Measurements from ENCODE around the gene CHPF2.

CHPF2 gene

DNA sequence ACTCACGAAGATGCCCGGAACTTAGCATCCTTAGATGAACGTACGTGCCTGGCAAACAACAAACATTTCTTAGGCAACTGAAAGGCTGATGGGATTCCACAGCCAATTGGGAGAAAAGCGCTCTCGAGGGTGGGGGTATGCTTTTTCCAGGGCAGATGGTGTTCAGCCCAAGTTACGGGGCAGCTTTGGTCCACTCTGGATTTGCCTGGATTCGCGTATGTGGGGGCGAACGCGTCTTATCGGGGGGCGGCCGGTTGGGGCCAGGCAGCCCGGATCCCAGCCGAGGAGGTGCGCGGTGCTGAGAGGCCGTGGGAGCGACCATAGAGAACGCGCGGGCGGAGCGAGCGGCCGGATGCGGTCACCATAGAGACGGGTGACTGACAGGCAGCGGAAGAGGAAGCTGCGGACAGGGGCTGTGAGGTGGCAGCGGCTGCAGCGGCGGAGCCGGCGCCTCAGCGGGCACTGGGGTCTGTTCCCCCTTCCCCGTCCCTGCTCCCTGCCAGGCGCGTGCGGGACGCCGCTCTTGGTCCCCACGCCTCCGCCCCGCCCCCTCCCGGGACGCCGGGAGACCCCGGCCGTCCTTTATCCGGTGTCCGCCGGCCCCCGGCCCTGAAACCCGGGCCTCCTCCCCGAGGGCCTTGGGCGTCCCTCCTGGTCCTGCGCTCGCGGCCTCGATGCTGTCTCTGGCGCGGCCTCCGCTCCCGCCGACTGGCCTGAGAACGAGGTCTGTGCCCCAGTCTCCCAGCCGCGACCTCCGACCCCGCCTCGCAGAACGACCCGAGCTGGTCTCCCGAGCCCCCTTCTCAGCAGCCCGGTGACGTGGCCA, at the start of gene CHPF2:
TSS of gene CHPF2 (plus strand) at position 393 of the 826 bp plus-strand sequence. CDS start 1,529 bp downstream, outside the sequence.
- DNase-seq, result peak; percentile 91

DNA sequence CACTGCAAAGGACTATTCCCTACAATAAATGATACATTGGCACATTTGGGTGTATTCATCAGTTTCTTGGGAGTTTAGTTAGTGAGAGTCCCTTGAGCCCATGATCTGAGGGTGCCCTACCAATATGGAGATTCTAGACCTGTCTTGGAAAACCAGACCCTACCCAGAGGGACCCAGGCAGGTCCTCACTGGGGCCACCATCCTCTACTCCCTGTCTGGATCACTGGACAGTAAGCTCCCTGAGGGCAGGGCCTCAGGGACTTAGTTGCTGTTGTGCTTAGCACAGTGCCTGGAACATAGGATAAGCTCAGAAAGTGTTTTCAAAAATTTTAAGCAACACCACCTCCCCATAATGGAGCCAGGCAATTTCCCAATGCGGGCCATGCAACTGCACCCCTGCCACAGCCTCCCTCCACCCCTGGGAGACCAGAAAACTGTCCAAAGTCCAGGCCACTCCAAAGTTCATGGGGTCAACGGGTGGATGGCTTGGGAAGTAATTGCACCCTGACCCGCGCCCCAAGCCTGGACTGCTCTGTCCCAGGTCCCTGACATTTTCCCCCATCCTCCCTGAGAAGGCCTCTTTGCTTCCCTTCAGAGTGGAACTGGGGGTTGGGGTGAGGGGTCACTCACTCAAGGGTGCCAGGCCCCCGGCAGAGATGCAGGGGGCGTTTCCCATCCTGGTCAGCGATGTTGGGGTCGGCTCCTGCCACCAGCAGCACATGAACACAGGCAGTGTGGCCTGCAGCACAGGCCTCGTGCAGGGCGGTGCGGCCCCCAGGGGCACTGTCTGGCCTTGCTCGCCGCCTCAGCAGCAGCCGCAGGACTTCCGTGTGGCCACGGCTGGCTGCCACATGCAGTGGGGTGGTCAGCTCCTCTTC, 46.3 kb upstream of the CHPF2 start:
- no peak for DNase-seq

- DNase-seq, result peak; percentile 11
These were observed 45.5 kb upstream of the CHPF2 start, which contains the start of gene ASB10 for GRCh38 chr7:151186640-151187408. Gene ASB10, minus strand, starts transcription at chr7:151187250. Its CDS starts 120 bp downstream, at chr7:151187130.

DNA sequence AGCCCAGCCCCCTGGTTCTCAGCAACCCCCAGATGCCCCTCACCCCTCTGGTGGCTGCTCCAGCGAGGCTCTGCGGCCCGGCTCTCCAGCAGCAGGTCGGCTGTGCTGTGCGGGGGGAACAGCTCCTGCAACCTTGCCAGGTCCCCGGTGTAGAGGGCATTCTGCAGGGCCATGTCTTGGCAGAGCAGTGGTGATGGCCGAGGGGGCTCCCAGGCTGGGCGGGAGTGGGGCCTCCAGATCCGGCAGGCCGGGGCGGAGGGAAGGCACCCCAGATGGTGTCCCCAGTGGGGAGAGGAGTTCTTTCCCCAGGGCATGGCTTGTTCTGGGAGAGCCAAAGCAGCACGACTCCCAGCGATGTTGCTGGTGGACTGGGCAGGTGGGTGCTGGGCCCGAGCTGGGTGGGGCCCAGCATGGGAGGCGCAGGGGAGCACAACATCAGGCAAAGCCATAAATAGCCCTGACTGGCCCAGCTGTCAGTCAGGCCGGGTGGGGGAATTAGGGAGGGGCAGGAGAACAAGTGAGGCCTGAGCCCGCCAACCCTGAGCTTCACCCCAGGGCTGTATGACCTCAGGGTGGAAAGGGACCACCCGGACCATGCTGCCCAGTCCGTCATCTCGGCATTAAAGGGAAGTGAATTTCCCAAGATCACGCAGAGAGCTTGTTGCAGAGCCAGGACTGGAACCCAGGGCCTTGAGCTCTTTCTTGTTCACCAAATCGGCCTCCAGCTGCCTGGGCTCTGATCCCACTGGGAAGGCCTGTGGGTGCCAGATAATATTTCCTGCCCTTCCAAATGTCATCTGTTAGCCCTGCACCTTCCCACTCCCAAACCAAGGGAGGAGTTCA, 44.7 kb upstream of the CHPF2 start:
- DNase-seq, result peak; percentile 29

DNA sequence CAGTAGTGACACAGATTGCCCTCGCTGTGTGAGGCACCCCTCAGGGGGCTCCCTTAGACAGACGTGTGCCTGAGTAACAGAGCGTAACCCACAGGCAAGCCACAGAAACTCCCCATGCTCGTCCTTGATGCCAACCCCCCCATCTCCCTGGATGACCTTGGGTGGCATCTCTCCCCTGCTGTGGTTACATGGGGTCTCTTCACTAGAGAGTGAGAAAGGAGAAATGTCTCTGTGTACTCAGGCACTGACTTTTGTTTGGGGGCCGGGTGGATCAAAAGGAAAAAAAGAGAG, 44.1 kb upstream of the CHPF2 start:
- peak; percentile 28 for DNase-seq

- DNase-seq, result no peak
These were observed 43.2 kb upstream of the CHPF2 start for GRCh38 chr7:151189038-151189437.

DNA sequence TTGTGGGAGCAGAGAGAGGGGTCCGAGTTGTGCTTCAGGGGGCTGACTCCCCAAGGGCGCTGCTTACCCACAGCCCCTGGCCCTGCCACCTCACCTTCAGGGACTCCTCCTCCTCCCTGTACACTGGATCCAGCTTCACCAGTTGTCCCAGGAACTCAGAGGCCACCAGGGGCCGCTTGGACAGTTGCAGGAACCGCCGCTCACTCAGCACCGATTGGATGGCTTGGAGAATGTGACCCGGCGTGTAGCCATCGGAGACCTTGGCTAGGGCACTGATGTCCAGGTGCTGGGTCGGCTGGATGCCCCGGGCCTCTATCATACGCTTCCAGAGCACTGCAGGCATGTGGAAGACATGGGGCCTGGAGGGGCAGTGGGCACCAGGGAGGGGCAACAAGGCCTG, 40.7 kb upstream of the CHPF2 start:
- no peak for DNase-seq

- DNase-seq, result no peak
These were observed 40.2 kb upstream of the CHPF2 start for GRCh38 chr7:151192002-151192539.

GRCh38 chr7:151193203-151193978, 38.9 kb upstream of the CHPF2 start:
- no peak for DNase-seq

- DNase-seq, result no peak
These were observed 38.1 kb upstream of the CHPF2 start for GRCh38 chr7:151194188-151194587.

- no peak for DNase-seq
These were observed 36.5 kb upstream of the CHPF2 start for GRCh38 chr7:151195616-151196450.

DNA sequence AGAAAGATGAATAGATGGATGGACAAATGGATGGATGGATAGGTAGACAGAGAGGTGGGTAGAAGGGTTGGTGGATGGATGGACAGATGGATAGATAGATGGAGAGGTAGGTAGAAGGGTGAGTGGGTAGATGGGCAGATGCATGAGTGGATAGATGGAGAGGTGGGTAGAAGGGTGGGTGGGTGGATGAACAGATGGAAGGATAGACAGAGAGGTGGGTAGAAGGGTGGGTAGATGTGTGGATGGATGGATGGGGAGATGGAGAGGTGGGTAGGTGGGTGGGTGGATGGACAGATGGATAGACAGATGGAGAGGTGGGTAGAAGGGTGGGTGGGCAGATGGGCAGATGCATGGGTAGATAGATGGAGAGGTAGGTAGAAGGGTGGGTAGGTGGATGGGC, 34.4 kb upstream of the CHPF2 start:
- no peak for DNase-seq

DNA sequence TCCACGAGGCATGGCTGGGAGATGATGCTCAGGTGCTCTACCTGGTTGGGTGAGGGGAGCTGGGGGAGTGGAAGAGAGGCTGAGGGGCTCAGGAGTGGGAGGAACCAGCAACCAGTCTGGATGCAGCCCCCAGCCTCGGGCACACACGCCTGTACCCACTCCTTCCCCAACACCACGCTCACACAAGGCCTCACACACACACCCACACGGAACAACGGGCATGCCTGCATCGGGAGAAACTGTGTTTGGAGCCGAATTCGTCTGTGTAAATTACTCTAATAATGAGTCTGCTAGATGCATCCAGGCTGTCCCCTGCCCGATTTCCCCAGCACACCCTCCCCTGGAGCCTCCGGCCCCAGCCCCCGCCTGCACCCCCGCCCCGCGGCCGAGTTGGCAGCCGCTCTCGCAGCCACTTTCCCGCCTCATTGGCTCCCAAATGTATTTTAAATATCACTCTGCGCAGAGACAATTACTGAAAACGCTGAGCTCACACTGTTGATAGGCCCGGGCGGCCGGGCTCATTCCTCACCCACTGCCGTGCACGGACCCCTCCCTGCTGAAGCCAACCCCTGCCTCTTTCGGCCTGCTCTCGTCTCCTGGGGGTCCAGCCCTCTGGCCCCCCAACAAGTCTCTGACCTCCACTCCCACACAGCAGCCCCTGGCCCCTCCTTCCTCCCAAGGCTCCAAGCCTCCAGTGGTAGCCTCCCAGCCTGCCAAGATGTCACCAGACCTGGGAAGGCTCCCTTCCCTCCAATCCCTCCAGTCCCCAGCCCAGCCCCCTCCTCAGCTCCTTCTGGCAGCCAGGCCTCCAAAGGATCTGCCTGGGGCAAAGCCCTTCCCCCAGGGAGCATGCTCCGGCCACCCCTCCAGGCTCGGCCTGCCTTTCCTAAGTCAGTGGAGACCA, 33.1 kb upstream of the CHPF2 start:
- DNase-seq, result peak; percentile 60

DNA sequence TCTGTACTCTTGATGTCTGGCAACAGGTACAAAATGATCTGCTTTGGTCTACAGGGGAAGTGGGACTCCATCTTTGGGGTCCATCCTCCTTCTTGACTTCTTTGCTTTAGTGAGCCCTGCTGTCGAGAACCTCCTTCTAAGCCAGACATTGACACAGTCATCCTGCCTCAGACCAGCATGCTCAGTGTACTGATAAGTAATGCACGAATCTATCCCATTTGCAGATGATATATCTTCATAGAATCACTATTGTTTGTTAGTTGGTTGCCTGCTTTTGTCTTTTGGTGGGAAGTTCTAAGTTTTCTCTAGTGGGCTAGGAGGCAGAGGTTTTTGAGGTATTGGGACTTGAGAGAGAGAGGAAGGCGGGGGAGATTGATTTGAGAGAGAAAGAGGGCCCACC, 30.9 kb upstream of the CHPF2 start:
- DNase-seq, result no peak

DNA sequence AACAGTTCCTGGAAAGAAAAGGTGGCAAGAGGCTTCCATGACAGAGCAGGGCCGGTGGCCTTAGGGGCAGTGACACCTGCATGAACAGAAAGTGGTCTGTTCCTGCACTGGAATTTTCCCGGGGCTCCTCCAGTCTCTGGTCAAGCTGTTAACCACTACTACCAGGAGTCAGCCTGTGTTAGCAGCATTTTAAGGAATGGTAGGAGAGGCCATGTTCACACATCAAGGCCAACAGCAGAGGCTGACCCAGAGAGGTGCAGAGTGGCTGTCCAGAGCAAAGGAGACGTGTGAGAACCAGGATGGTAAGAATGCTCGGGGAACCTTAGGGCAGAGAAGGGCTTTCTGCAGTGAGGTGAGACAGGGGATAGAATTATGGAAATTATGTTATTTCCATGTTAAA, 30.5 kb upstream of the CHPF2 start:
- no peak for DNase-seq

- DNase-seq, result no peak
These were observed 29.4 kb upstream of the CHPF2 start for GRCh38 chr7:151202836-151203235.

- DNase-seq, result no peak
These were observed 27.8 kb upstream of the CHPF2 start for GRCh38 chr7:151204383-151205032.

DNA sequence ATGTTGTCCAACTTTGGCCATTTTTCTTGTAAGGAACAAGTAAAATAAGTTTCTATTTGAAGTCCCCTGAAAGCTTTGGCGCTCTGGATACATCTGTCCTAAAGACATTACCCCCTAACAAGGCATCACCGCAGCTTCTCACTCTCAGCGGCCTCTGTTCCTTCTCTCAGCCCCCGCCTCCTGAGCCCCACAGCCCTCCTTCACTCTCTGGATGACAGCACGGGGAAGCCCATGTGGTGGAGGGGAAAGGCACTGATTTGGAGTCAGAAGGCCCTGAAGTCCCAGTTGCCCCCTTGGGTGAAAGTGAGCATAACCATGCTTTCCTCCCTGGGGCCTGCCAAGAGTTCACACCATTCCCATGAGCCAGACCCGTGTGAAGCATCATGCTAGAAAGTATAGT, 26.6 kb upstream of the CHPF2 start:
- no peak for DNase-seq

DNA sequence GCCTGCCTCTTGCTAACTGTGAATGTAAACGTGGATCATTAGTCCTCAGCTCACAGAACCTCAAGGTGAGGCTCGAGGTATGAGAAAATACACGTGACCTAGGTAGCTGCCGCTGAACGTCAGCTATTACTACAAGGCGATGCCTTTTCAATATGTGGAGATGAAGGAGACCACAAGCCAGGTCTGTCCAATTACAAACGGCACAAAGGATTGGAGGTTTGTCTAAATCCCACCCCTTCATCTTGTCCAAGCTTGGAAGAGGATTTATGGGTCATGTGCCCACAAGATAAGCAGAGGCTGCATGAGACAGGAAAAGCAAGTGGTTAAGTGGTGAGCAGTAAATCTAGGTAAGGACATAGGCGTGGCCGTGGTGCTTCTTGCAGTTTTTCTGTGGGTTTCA, 25.4 kb upstream of the CHPF2 start:
- no peak for DNase-seq
